Kidney capillary endothelial cell (primary cell): ENCODE data around the gene MAP2K6.
A peak's percentile ranks its signal among the peaks of the same experiment; 100 is the strongest.

Source experiments
- DNase-seq: peaks from one replicate; pipeline ENCODE4 v3.0.0-alpha.2; 2018; ENCODE audit warnings: low spot score

The MAP2K6 gene

DNA sequence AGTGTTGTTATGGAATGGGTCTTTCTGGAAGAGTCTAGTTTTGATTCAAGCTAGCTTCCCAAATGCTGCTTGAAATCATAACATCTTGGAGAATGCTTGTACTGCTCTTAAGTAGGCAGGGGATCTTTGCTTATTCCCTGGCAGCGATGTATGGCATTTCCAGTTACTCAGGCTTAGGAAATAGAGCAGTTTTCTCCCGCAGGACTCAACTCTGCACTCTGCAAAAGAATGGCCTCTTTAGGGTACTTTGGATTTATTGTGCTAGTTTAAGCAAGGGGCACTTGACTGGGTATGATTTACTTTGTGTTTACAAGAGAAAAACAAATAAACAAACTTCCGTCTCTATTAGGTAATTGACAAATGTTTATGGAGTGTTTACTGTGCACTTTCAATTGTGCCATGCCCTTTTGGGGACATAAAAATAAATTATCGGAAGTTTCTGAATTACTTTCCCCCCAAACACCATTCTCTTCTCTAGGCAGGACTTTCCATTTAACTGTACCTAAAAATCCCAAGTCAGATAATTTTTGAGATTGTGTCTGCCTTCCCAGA, 164.0 kb downstream of the MAP2K6 start:
- DNase-seq = no peak

DNA sequence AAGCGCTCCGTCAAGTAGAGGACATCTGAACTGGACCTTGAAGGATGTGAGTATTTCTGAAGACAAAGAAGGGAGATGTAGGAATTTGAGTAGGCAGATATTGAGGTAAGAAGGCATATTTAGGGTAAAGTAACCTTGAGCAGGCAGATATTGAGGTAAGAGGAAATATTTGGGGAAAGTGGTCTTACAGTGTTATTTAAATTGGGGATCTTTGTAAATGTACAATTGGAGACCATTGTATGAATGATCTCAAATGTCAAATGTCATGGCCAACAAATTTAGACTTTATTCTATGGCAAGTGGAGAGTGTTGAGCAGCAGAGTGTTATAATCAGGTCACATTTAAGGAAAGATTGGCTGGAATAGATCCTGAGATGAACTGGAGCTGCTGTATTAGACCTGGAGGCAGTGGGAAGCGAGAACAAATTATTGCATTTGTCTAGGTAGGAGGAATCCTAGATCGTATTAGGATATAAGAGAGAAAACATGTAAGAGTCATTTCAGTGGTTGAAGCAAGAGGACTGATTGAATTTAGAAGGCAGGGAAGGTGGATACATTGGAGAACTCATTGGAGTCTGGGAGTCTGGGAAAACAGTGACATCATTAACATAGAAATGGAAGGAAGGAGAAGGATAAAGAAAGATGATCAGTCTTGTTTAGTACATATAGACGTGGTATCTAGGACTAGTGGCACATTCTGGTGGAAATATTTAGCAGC, 165.6 kb downstream of the MAP2K6 start:
- DNase-seq = no peak

DNA sequence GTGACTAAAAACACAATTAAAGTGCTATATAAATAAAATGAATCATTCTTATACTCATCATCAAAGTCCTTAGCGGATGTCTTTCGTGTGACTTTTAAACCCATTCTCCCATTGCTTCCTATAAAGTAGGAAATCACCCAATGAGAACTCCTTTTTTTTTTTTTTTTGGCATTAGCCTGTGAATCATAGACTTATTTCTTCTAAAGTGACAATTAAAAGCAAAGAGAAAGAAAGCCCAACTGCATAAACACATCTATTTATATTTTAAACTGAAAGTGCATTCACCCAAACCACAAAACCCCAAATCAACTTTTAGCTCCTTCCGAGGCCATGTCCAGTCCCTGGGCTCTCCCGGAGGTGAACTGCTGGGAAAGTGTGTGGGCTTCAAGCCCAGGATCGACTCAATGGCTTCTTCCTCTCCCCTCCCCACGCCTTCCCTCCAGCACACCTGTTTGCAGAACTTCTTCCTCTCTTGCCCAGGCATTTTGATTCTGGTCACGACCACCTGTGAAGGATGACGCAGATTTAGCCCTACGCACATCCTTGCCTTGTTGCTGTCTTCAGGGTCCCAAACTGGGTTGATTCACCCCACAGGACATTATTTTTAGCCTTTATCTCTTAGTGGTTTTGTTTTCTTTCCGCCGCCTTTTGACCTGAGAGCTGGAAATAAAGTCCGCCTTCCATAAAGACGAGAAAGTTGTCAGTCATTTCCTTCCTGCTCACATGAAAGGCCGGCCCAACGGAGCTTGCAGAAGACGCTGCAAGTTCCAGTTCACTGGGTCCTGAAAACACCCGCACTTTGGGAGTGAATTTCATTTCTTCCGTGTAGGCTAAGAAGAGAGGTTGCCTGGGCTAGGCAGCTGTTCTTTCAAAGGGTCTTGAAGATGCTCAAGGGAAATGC, 166.8 kb downstream of the MAP2K6 start:
- peak; percentile 68 for DNase-seq

DNA sequence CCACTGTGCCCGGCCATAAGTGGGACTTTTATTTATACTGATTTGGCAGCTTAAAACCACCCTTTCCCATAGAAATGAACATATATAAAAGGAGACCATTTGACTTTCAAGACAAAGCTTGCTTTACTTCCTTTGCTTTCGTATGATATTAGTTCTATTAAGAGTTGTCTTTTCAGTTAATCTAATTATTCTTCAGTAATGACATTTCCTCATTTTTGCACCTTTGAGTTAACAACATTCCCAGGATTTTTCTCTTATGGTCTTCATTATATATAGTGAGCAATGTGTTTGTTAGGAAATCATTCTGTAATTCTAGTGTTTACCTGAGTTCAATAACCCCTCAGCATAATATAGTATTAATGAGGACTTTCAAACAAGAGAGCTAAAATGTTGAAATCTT, 173.8 kb downstream of the MAP2K6 start:
- no peak for DNase-seq

DNA sequence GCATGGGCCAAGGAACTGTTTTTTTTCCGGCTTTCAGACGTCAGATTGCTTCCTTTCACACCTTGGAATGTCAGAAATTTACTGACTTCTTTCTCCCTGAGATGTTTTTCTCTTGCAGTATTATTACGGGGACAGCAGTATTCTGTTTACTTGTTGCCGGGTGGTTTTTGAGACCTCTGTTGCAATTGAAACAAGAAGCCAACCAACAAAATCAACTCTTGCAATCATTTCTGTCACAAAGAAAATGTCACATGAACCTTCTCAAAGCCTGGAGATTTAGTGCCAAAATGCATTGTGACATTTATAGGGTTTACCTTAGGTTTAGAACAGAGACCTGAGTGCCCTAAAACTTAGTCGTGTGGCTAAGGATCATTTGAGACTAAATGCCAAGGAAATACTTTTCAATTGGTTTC, 174.3 kb downstream of the MAP2K6 start:
- no peak for DNase-seq

DNA sequence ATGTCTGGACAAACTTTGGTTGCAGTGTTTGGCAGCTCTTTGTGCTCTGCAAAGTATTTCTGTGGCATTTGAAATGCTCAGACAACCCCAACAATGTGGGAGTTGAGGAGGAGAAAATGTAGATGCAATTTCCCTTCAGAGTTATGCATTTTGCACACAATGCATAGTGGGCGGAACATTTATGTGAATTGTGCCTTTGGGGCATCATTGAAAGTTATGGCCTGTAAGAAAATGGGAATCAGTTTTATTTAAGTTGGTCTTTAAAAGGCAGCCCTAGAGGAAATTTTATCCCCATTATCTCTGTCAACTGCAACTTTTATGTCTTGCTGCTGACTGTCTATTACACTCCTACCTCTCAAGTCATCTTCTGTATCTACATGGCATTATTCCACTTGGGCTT, 176.2 kb downstream of the MAP2K6 start:
- DNase-seq = no peak

DNA sequence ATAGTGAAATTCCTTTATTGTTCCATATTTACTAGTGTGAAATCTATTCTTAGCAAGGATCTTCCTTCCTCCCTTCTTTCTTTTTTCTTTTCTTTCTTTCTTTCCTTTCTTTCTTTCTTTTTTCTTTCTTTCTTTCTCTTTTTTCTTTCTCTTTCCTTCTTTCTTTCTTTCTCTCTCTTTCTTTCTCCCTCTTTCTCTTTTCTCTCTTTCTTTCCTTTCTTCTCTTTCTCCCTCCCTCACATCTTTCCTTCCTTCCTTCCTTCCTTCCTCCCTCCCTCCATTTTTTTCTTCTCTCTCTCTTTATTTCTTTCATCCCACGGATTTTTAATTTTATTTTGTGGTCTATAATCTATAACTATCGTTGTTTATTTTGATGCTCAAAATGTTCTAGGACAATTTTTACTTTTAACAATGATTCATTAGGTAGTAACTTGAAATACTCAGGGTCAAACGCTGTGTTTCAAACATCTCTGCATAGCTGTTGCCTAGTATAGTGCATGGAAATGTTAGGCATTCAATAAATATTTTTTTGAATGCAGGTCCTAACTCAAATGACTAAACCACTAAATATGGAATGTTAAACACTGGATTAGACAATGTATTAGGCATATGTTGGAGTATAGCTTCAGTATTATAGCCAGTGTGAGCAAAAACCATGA, 178.3 kb downstream of the MAP2K6 start:
- no peak for DNase-seq

DNA sequence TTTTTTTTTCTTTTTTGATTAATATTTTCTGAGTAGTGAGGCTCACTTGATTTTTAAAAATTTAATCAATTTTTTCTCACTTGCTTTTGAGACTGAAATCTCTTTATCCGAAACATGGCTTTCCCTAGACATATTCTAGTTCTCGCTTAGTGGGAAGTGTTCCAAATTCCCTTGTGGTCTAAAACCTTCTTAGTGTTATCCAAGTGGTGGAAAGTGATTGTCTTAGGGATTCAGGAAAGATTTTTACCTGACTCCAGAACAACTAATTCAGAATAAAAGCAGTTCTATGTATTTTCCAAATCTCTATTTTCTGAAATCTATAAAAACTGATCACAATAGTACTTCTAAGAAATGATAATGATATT, 178.8 kb downstream of the MAP2K6 start:
- no peak for DNase-seq

DNA sequence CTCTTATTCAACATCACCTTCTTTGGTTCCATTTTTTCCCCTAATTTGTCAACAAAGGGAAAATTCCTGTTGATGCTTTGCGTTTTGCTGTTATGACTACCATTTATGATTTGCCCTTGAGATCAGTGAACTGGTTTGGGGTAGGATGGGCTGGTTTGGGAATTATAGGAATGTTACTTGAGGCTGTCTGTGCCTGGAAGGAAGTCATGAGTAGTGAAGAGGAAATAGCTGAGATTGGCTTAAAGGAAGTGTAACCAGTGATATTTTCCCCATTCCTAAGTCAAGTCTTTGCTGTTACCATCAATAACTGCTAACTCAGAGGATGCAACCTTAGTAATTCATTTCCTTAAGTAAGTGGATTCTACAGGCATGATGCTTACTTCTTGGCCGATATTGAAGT, 179.2 kb downstream of the MAP2K6 start:
- peak; percentile 89 for DNase-seq

DNA sequence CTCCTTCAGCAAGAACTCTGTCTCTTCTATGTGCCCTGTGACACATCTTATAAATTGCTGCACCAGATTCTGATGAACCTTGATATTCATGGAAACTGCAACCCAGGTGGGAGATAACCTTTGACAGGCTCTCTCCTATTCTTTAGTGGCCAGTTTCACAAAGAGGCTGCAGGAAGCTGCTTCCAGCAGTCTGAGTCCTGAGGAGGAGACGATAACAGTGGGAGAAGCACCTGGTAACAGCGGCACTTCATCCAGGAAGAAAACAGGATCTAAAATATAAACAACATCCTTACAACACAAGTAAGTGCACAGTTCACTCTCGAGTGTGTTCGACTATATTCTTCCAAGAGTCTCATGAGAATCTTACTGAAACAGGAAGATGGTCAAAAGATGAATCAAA, 180.1 kb downstream of the MAP2K6 start:
- DNase-seq = no peak

DNA sequence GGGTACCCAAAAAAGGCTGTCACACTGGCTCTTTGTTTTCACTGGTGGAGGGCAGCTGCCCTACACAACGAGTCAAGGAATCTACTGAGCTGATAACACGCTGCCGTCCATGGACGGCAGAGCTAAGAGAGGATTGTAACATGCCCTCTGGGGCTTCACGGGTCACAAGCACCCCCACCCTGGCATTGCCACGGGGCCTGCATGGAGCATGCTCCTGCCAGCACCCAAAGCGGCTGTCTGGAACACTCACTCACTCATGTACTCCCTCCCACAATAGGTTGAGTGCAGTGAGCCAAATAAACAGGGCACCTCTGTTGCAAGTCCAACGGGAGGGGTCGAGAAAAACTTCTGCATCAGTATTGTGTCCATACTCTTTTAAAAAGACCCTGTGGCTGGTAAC, 181.6 kb downstream of the MAP2K6 start:
- DNase-seq = no peak

DNA sequence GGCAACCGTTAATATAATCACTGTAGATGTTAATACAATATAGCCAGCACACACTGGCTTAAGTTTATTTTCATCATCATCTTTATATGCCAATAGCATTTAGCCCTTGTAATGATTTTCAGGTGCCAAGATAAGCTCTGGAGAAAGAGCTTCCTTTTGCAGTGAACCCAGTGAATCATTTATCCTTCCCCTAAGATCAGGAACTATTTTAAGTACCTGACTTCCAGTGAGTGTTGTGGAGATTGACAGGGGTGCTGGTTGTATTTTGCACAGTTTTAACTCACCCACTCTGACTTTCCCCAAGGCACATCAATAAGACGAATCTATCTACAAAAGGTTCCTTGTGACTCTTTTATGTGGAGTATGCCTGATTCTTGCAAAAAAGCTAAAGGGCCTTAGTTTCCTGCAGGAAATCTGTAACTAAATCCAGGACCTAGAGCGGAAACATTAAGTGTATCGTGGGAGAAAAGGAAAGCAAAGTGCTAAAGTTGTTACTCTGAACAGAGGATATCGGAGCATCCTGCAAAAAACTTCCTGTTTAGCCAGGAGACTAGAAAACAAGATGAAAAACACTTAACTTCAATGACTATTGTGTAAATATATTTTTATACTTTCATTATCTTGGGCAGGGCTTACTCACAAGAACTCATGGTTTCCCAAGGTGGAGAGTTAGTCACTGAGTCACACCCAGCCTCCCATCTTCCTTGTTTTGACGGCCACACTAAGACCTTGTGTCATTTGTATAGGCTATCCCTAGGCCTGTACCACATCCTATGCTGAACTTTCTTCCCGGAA, 183.6 kb downstream of the MAP2K6 start:
- DNase-seq = peak; percentile 91

DNA sequence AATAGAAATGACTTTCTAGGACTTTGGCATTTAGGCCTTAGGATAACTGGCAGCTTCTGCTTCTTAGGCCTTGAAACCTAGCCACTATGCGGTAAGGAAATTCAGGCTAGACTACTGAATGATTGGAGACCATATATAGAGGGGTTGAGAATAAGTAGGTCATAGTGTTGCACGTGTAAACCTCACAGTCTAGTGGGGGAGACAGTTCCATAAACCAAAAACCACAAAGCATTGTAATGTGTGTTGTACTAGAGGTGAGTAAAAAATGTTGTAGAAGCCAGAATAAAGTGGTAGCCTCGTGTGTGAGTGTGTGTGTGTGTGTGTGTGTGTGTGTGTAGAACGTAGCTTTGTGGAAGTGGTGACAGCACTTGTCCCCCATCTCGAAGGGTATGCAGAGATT, 188.5 kb downstream of the MAP2K6 start:
- DNase-seq = no peak
